GM23338 (cell line): ENCODE data around the gene REPS1. TPM values are rescaled to one million over a fixed set of nuclear protein-coding genes. Genes with fewer than 3 reads are reported as not detected.

ENCODE experiments used
- ATAC-seq: fragments of 200-7000 bp; cut with Tn5 transposase; 3 replicates; pipeline ENCODE4 v1.9.1; 2020
- DNase-seq: peaks from one replicate; pipeline ENCODE4 v3.0.0-alpha.2; 2015; ENCODE audit warnings: low spot score
- H2AFZ ChIP-seq: fragments of 200-600 bp; sonication (generic); 2 replicates; pipeline ENCODE4 v1.8.0; 2016; ENCODE audit warnings: antibody characterized with exemption, mild to moderate bottlenecking, moderate library complexity
- H3F3A ChIP-seq: fragments of 200-600 bp; sonication (generic); replicated peaks from 2 replicates; pipeline ENCODE4 v1.8.0; 2017; ENCODE audit warnings: antibody characterized with exemption, mixed run types, low read depth
- H3K27ac ChIP-seq: fragments of 200-600 bp; sonication (generic); 2 replicates; pipeline ENCODE4 v1.6.1; 2016; ENCODE audit warnings: low read depth
- H3K27me3 ChIP-seq: fragments of 200-600 bp; sonication (generic); 2 replicates; pipeline ENCODE4 v1.8.0; 2016; ENCODE audit warnings: mild to moderate bottlenecking, mixed run types, moderate library complexity; ENCODE audit not compliant: insufficient read depth
- H3K36me3 ChIP-seq: fragments of 200-600 bp; sonication (generic); 2 replicates; pipeline ENCODE4 v1.8.0; 2016; ENCODE audit warnings: mild to moderate bottlenecking; ENCODE audit not compliant: insufficient read depth
- H3K4me1 ChIP-seq: fragments of 200-600 bp; sonication (generic); 2 replicates; pipeline ENCODE4 v1.8.0; 2016; ENCODE audit warnings: mild to moderate bottlenecking, moderate library complexity; ENCODE audit not compliant: insufficient read depth
- H3K4me2 ChIP-seq: fragments of 200-600 bp; sonication (generic); 2 replicates; pipeline ENCODE4 v1.7.1; 2017; ENCODE audit warnings: mixed run types
- H3K4me3 ChIP-seq: fragments of 200-600 bp; sonication (generic); 2 replicates; pipeline ENCODE4 v1.6.1; 2016; ENCODE audit warnings: mixed run types
- H3K79me2 ChIP-seq: fragments of 200-600 bp; sonication (generic); replicated peaks from 2 replicates; pipeline ENCODE4 v1.8.0; 2017; ENCODE audit warnings: mild to moderate bottlenecking; ENCODE audit not compliant: insufficient read depth
- H3K9me2 ChIP-seq: fragments of 200-600 bp; sonication (generic); 2 replicates; pipeline ENCODE4 v1.8.0; 2017; ENCODE audit not compliant: insufficient read depth
- H4K20me1 ChIP-seq: fragments of 200-600 bp; sonication (generic); replicated peaks from 2 replicates; pipeline ENCODE4 v1.8.0; 2017; ENCODE audit warnings: mild to moderate bottlenecking; ENCODE audit not compliant: insufficient read depth
- H3K27ac Mint-ChIP-seq: 2 replicates; pipeline ENCODE4 v1.8.0; 2020; ENCODE audit warnings: inconsistent platforms, mild to moderate bottlenecking, moderate library complexity, mixed read lengths
- H3K27me3 Mint-ChIP-seq: 3 replicates; pipeline ENCODE4 v1.8.0; 2022; ENCODE audit warnings: low read depth, mild to moderate bottlenecking, moderate library complexity, mixed read lengths, inconsistent platforms; ENCODE audit not compliant: insufficient read depth, poor library complexity
- H3K36me3 Mint-ChIP-seq: 3 replicates; pipeline ENCODE4 v1.8.0; 2021; ENCODE audit warnings: low read depth, mild to moderate bottlenecking, inconsistent platforms, moderate library complexity, mixed read lengths
- H3K4me1 Mint-ChIP-seq: 3 replicates; pipeline ENCODE4 v1.8.0; 2020; ENCODE audit warnings: mild to moderate bottlenecking, inconsistent platforms, mixed read lengths
- H3K4me3 Mint-ChIP-seq: 3 replicates; pipeline ENCODE4 v1.8.0; 2021; ENCODE audit warnings: moderate library complexity, mild to moderate bottlenecking, inconsistent platforms, mixed read lengths
- H3K9me3 Mint-ChIP-seq: 3 replicates; pipeline ENCODE4 v1.8.0; 2020; ENCODE audit warnings: moderate library complexity, mild to moderate bottlenecking, inconsistent platforms, mixed read lengths
- CREB1 ChIP-seq: fragments of 250-450 bp; sonication (Bioruptor Pico); IDR thresholded peaks from 2 replicates; pipeline ENCODE4 v1.5.0; 2020; ENCODE audit warnings: low read depth, mild to moderate bottlenecking, moderate library complexity
- CTCF ChIP-seq, 2 experiments: fragments of 200-600 bp in 1 of 2; sonication (generic) in 1 of 2; conservative IDR thresholded peaks; 2 replicates each; pipeline versions ENCODE4 v1.5.1 to v1.6.1; 2016 to 2017; ENCODE audit warnings: antibody characterized with exemption in 2 of 2, low read depth in 2 of 2, mild to moderate bottlenecking in 2 of 2, moderate library complexity in 1 of 2
- ETS1 ChIP-seq: IDR thresholded peaks from 2 replicates; pipeline ENCODE4 v1.6.1; 2016; ENCODE audit warnings: antibody characterized with exemption
- EZH2 ChIP-seq: fragments of 200-600 bp; sonication (generic); IDR thresholded peaks from one replicate; pipeline ENCODE4 v1.8.0; 2017; ENCODE audit warnings: antibody characterized with exemption, mild to moderate bottlenecking, low read depth; ENCODE audit not compliant: unreplicated experiment
- EZH2phosphoT487 ChIP-seq: fragments of 200-600 bp; sonication (generic); IDR thresholded peaks from one replicate; pipeline ENCODE4 v1.8.1; 2018; ENCODE audit warnings: antibody characterized with exemption; ENCODE audit not compliant: unreplicated experiment
- JUNB ChIP-seq: IDR thresholded peaks from one replicate; pipeline ENCODE4 v1.6.1; 2016; ENCODE audit warnings: antibody characterized with exemption; ENCODE audit not compliant: unreplicated experiment
- NANOG ChIP-seq: IDR thresholded peaks from 2 replicates; pipeline ENCODE4 v1.6.1; 2016; ENCODE audit warnings: antibody characterized with exemption, borderline replicate concordance
- POLR2AphosphoS5 ChIP-seq: IDR thresholded peaks from 2 replicates; pipeline ENCODE4 v1.6.1; 2016; ENCODE audit warnings: antibody characterized with exemption, low read depth
- REST ChIP-seq: IDR thresholded peaks from one replicate; pipeline ENCODE4 v1.6.1; 2018; ENCODE audit warnings: antibody characterized with exemption; ENCODE audit not compliant: unreplicated experiment
- STAT1 ChIP-seq: IDR thresholded peaks from one replicate; pipeline ENCODE4 v1.6.1; 2016; ENCODE audit warnings: antibody characterized with exemption; ENCODE audit not compliant: unreplicated experiment
- ZNF114 ChIP-seq: fragments of 250-450 bp; sonication (Bioruptor Pico); IDR thresholded peaks from 2 replicates; pipeline ENCODE4 v1.5.0; 2020; ENCODE audit warnings: mild to moderate bottlenecking, moderate library complexity
- ZNF331 ChIP-seq: fragments of 250-450 bp; sonication (Bioruptor Pico); IDR thresholded peaks from 2 replicates; pipeline ENCODE4 v1.5.0; 2020; ENCODE audit warnings: low read depth, mild to moderate bottlenecking, moderate library complexity
- polyA plus RNA-seq: library from polyadenylated mRNA; unstranded; fragments of >200 nt; fragmentation: Nextera tagmentation; extraction: Ambion mirVana; gene quantifications from 2 replicates; pipeline ENCODE4 v1.2.1, GENCODE V29; 2016
- total RNA-seq: library from RNA; depleted of rRNA; stranded (reverse); fragments of >200 nt; shearing (Covaris generic); gene quantifications from 2 replicates; pipeline ENCODE4 v1.2.3, GENCODE V29; 2014

The REPS1 gene
- total and polyA plus RNA-seq, 2 experiments from 2014 or later, result 46.0 to 65.7 TPM

- no peak overlapping the region for H3K4me2 ChIP-seq
- H3K36me3 ChIP-seq, result no peaks in the 10 kb centered on the region
- no peak overlapping the region for H2AFZ ChIP-seq
- no peak overlapping the region for H3K4me3 Mint-ChIP-seq
- peaks cover 100% of the 10 kb centered on the region for H3K79me2 ChIP-seq
- no peak overlapping the region for H3K27ac ChIP-seq
- no peaks in the 10 kb centered on the region for H3K9me2 ChIP-seq
- DNase-seq (no peak), ATAC-seq (no peak)
- no peak overlapping the region for H3K27ac Mint-ChIP-seq
- peaks cover 12% of the 10 kb centered on the region for H4K20me1 ChIP-seq
- no peak overlapping the region for H3K4me3 ChIP-seq
- no peaks in the 10 kb centered on the region for H3K27me3 Mint-ChIP-seq
- H3K4me1 Mint-ChIP-seq, result peaks cover 25% of the 10 kb centered on the region
- H3K27me3 ChIP-seq, result no peaks in the 10 kb centered on the region
- no peaks in the 10 kb centered on the region for H3F3A ChIP-seq
- TF ChIP-seq EZH2phosphoT487 (no peak), ZNF331 (no peak), POLR2AphosphoS5 (no peak), STAT1 (no peak), JUNB (no peak), REST (no peak), ETS1 (no peak), CREB1 (CRISPR knock-in tag) (no peak), EZH2 (no peak), CTCF (conservative IDR thresholded peaks at IDR 0.05; ENCODE audit: low read depth in 2 of 2) (no peak), ZNF114 (CRISPR knock-in tag) (no peak), NANOG (no peak)
- H3K9me3 Mint-ChIP-seq, result no peaks in the 10 kb centered on the region
- 0 out of 2 replicates have a peak, but pooled peaks cover 9% of the 10 kb centered on the region for H3K4me1 ChIP-seq
- no peaks in the 10 kb centered on the region for H3K36me3 Mint-ChIP-seq
Observed at GRCh38 chr6:138965291-138965874, 22.7 kb downstream of the REPS1 start.
